ENCODE measurements around the gene TXNDC17.

The TXNDC17 gene

DNA sequence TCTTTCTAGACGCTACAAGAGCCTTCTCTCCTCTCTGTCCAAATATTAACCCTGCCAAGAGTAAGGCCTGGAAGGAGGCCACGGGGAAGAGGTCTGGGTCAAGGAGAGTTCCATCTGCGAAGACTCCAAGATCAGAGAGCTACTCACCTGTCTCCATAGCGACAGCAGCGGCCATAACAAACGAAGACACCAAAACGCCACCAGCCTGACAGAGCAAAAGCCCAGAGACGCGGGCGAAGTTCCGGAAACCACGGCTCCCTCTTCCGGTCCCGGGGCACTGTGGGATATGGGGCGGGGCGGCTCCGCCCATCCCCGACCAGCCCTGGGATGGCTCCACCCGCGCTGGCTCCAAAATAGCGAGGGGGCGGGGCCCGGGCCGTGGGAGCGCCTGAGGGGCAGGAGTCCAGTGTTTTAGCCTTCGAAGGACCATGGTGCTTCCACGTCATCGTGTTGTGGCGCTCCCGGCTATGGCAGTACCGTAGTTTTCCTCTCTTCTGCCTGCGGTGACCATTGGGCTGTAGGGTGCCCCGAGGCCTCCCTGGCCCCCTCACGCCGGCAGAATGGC lies 10.6 kb downstream of the TXNDC17 start, which contains the start of the genes C17orf100 and MED31 (continued):
- TF ChIP-seq ZNF416 (tag by site-specific recombination; IDR thresholded peaks at IDR 0.05) = no peak
- TF ChIP-seq, protein P1, sequence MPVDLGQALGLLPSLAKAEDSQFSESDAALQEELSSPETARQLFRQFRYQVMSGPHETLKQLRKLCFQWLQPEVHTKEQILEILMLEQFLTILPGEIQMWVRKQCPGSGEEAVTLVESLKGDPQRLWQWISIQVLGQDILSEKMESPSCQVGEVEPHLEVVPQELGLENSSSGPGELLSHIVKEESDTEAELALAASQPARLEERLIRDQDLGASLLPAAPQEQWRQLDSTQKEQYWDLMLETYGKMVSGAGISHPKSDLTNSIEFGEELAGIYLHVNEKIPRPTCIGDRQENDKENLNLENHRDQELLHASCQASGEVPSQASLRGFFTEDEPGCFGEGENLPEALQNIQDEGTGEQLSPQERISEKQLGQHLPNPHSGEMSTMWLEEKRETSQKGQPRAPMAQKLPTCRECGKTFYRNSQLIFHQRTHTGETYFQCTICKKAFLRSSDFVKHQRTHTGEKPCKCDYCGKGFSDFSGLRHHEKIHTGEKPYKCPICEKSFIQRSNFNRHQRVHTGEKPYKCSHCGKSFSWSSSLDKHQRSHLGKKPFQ (tag by site-specific recombination; IDR thresholded peaks at IDR 0.05) = no peak
- TF ChIP-seq KLF1 (tag by site-specific recombination; IDR thresholded peaks at IDR 0.05) = peak; percentile 61
- TF ChIP-seq ZNF239 (tag by site-specific recombination; IDR thresholded peaks at IDR 0.05) = no peak
- peak; percentile 97 for TF ChIP-seq KLF9 (tag by site-specific recombination; IDR thresholded peaks at IDR 0.05; ENCODE audit: low read depth)
- no peak; the same call in 1 of the 2 replicates for TF ChIP-seq BCL11B (tag by site-specific recombination; IDR thresholded peaks at IDR 0.05; ENCODE audit: low read depth)
- no peak for TF ChIP-seq FEZF1 (tag by site-specific recombination; IDR thresholded peaks at IDR 0.05)
- TF ChIP-seq ZBTB17 (tag by site-specific recombination; IDR thresholded peaks at IDR 0.05) = no peak
- peak; percentile 80 for TF ChIP-seq ZNF629 (tag by site-specific recombination; IDR thresholded peaks at IDR 0.05)
- TF ChIP-seq SP7 (tag by site-specific recombination; IDR thresholded peaks at IDR 0.05) = peak; percentile 50; the same call in 1 of the 2 replicates
- TF ChIP-seq SP3 (tag by site-specific recombination; IDR thresholded peaks at IDR 0.05) = peak; percentile 96
- TF ChIP-seq, protein P2, sequence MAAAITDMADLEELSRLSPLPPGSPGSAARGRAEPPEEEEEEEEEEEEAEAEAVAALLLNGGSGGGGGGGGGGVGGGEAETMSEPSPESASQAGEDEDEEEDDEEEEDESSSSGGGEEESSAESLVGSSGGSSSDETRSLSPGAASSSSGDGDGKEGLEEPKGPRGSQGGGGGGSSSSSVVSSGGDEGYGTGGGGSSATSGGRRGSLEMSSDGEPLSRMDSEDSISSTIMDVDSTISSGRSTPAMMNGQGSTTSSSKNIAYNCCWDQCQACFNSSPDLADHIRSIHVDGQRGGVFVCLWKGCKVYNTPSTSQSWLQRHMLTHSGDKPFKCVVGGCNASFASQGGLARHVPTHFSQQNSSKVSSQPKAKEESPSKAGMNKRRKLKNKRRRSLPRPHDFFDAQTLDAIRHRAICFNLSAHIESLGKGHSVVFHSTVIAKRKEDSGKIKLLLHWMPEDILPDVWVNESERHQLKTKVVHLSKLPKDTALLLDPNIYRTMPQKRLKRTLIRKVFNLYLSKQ (tag by site-specific recombination; IDR thresholded peaks at IDR 0.05; ENCODE audit: borderline replicate concordance) = no peak
- TF ChIP-seq, protein P3, sequence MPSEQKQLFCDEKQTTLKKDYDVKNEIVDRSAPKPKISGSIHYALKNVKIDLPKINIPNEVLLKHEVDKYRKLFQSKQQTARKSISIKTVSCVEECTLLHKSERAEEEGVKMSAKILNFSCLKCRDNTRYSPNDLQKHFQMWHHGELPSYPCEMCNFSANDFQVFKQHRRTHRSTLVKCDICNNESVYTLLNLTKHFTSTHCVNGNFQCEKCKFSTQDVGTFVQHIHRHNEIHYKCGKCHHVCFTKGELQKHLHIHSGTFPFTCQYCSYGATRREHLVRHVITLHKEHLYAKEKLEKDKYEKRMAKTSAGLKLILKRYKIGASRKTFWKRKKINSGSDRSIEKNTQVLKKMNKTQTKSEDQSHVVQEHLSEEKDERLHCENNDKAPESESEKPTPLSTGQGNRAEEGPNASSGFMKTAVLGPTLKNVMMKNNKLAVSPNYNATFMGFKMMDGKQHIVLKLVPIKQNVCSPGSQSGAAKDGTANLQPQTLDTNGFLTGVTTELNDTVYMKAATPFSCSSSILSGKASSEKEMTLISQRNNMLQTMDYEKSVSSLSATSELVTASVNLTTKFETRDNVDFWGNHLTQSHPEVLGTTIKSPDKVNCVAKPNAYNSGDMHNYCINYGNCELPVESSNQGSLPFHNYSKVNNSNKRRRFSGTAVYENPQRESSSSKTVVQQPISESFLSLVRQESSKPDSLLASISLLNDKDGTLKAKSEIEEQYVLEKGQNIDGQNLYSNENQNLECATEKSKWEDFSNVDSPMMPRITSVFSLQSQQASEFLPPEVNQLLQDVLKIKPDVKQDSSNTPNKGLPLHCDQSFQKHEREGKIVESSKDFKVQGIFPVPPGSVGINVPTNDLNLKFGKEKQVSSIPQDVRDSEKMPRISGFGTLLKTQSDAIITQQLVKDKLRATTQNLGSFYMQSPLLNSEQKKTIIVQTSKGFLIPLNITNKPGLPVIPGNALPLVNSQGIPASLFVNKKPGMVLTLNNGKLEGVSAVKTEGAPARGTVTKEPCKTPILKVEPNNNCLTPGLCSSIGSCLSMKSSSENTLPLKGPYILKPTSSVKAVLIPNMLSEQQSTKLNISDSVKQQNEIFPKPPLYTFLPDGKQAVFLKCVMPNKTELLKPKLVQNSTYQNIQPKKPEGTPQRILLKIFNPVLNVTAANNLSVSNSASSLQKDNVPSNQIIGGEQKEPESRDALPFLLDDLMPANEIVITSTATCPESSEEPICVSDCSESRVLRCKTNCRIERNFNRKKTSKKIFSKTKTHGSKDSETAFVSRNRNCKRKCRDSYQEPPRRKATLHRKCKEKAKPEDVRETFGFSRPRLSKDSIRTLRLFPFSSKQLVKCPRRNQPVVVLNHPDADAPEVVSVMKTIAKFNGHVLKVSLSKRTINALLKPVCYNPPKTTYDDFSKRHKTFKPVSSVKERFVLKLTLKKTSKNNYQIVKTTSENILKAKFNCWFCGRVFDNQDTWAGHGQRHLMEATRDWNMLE (tag by site-specific recombination; conservative IDR thresholded peaks at IDR 0.05; ENCODE audit: low read depth) = peak; percentile 76
- no peak for TF ChIP-seq ZNF544 (tag by site-specific recombination; IDR thresholded peaks at IDR 0.05)
- peak; percentile 94 for TF ChIP-seq SP2 (tag by site-specific recombination; IDR thresholded peaks at IDR 0.05)
- no peak for TF ChIP-seq ZNF24 (tag by site-specific recombination; IDR thresholded peaks at IDR 0.05)
- no peak for TF ChIP-seq ZNF510 (tag by site-specific recombination; IDR thresholded peaks at IDR 0.05; ENCODE audit: insufficient replicate concordance)
- no peak for TF ChIP-seq ZNF658 (tag by site-specific recombination; IDR thresholded peaks at IDR 0.05)
- TF ChIP-seq, protein P4, sequence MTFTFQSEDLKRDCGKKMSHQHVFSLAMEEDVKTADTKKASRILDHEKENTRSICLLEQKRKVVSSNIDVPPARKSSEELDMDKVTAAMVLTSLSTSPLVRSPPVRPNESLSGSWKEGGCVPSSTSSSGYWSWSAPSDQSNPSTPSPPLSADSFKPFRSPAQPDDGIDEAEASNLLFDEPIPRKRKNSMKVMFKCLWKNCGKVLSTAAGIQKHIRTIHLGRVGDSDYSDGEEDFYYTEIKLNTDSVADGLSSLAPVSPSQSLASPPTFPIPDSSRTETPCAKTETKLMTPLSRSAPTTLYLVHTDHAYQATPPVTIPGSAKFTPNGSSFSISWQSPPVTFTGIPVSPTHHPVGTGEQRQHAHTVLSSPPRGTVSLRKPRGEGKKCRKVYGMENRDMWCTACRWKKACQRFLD (tag by site-specific recombination; IDR thresholded peaks at IDR 0.05) = no peak
- peak; percentile 90 for TF ChIP-seq ZNF76 (tag by site-specific recombination; IDR thresholded peaks at IDR 0.05; ENCODE audit: borderline replicate concordance, low read depth)
- peak; percentile 69 for TF ChIP-seq ZBTB21 (tag by site-specific recombination; IDR thresholded peaks at IDR 0.05)
- no peak for TF ChIP-seq GLI2 (tag by site-specific recombination; IDR thresholded peaks at IDR 0.05; ENCODE audit: borderline replicate concordance, low read depth)
- TF ChIP-seq, protein P5, sequence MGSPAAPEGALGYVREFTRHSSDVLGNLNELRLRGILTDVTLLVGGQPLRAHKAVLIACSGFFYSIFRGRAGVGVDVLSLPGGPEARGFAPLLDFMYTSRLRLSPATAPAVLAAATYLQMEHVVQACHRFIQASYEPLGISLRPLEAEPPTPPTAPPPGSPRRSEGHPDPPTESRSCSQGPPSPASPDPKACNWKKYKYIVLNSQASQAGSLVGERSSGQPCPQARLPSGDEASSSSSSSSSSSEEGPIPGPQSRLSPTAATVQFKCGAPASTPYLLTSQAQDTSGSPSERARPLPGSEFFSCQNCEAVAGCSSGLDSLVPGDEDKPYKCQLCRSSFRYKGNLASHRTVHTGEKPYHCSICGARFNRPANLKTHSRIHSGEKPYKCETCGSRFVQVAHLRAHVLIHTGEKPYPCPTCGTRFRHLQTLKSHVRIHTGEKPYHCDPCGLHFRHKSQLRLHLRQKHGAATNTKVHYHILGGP (tag by site-specific recombination; IDR thresholded peaks at IDR 0.05) = no peak
- TF ChIP-seq, protein P6, sequence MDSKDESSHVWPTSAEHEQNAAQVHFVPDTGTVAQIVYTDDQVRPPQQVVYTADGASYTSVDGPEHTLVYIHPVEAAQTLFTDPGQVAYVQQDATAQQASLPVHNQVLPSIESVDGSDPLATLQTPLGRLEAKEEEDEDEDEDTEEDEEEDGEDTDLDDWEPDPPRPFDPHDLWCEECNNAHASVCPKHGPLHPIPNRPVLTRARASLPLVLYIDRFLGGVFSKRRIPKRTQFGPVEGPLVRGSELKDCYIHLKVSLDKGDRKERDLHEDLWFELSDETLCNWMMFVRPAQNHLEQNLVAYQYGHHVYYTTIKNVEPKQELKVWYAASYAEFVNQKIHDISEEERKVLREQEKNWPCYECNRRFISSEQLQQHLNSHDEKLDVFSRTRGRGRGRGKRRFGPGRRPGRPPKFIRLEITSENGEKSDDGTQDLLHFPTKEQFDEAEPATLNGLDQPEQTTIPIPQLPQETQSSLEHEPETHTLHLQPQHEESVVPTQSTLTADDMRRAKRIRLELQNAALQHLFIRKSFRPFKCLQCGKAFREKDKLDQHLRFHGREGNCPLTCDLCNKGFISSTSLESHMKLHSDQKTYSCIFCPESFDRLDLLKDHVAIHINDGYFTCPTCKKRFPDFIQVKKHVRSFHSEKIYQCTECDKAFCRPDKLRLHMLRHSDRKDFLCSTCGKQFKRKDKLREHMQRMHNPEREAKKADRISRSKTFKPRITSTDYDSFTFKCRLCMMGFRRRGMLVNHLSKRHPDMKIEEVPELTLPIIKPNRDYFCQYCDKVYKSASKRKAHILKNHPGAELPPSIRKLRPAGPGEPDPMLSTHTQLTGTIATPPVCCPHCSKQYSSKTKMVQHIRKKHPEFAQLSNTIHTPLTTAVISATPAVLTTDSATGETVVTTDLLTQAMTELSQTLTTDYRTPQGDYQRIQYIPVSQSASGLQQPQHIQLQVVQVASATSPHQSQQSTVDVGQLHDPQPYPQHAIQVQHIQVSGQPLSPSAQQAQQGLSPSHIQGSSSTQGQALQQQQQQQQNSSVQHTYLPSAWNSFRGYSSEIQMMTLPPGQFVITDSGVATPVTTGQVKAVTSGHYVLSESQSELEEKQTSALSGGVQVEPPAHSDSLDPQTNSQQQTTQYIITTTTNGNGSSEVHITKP (tag by site-specific recombination; IDR thresholded peaks at IDR 0.05) = peak; percentile 66
- no peak for TF ChIP-seq ZNF48 (tag by site-specific recombination; IDR thresholded peaks at IDR 0.05)
- TF ChIP-seq KLF10 (tag by site-specific recombination; IDR thresholded peaks at IDR 0.05) = peak; percentile 59
